Endothelial cell of umbilical vein (primary cell): Measurements from ENCODE around the gene DNAJA4. TPM values are rescaled to one million over a fixed set of nuclear protein-coding genes. Genes with fewer than 3 reads are reported as not detected.

ENCODE experiments used
- BruUV-seq: library from RNA; stranded (reverse); fragments of 400-500 nt; replicated peaks from 2 replicates; lab custom pipeline; 2021; lab: Mats Ljungman, UMichigan
- CTCF ChIA-PET: fragments of 300-600, 350-600 bp; sonication (Branson Sonifier 250); formaldehyde crosslinking; loops from one replicate; lab custom pipeline; 2021; ENCODE audit warnings: antibody characterized with exemption, inconsistent platforms; lab: Charles Lee
- POLR2A ChIA-PET: fragments of 300-600, 350-600 bp; sonication (Branson Sonifier 250); formaldehyde crosslinking; loops from one replicate; lab custom pipeline; 2021; ENCODE audit warnings: antibody characterized with exemption, inconsistent platforms; lab: Charles Lee
- DNase-seq: peaks from one replicate; pipeline ENCODE4 v3.0.0-alpha.2; 2011; ENCODE audit warnings: low read depth, low spot score
- FAIRE-seq: peaks from 2 replicates; lab custom pipeline; 2011; peaks lifted over from hg19 to GRCh38; lab: Jason Lieb, UNC
- H2AFZ ChIP-seq: 2 replicates; pipeline ENCODE4 v1.6.0; 2012; ENCODE audit warnings: low read depth, low read length, control low read depth, inconsistent platforms
- H3K27ac ChIP-seq: 2 replicates; pipeline ENCODE4 v1.5.1; 2011; ENCODE audit warnings: low read depth, mild to moderate bottlenecking, control low read depth, low read length, moderate library complexity; ENCODE audit not compliant: insufficient read depth
- H3K27me3 ChIP-seq, 2 experiments: 2 replicates each; pipeline versions ENCODE4 v1.6.0 to v1.6.1; 2011; ENCODE audit warnings: low read length in 2 of 2, mixed read lengths in 1 of 2; ENCODE audit not compliant: control insufficient read depth in 2 of 2, insufficient read depth in 2 of 2
- H3K36me3 ChIP-seq, 2 experiments: 2 replicates in 1 of 2; 3 replicates in 1 of 2; pipeline ENCODE4 v1.5.1; 2011; ENCODE audit warnings: low read length in 2 of 2, mild to moderate bottlenecking in 1 of 2, moderate library complexity in 1 of 2; ENCODE audit not compliant: control insufficient read depth in 2 of 2, insufficient read depth in 2 of 2; ENCODE audit errors: extremely low read depth in 1 of 2
- H3K4me1 ChIP-seq: 3 replicates; pipeline ENCODE4 v1.5.1; 2011; ENCODE audit warnings: mild to moderate bottlenecking, low read length; ENCODE audit not compliant: control insufficient read depth, insufficient read depth; ENCODE audit errors: extremely low read depth
- H3K4me2 ChIP-seq: 2 replicates; pipeline ENCODE4 v1.6.1; 2011; ENCODE audit warnings: low read length, control low read depth, mixed read lengths; ENCODE audit not compliant: insufficient read depth
- H3K4me3 ChIP-seq, 3 experiments: fragments of 200-600 bp in 1 of 3; sonication (generic), shearing (Covaris generic) in 1 of 3; replicated peaks in 1 of 3; 2 replicates each; pipeline ENCODE4 v1.5.1; 2011 to 2016; ENCODE audit warnings: control low read depth in 3 of 3, low read length in 3 of 3, mild to moderate bottlenecking in 2 of 3, inconsistent platforms in 1 of 3, low read depth in 1 of 3, moderate library complexity in 1 of 3; ENCODE audit not compliant: insufficient read depth in 1 of 3
- H3K79me2 ChIP-seq: 2 replicates; pipeline ENCODE4 v1.6.0; 2012; ENCODE audit warnings: low read length, inconsistent platforms; ENCODE audit not compliant: control insufficient read depth, insufficient read depth
- H3K9ac ChIP-seq: replicated peaks from 2 replicates; pipeline ENCODE3; 2011; ENCODE audit warnings: low read length, control low read depth; ENCODE audit not compliant: insufficient read depth; ENCODE audit errors: extremely low read depth
- H3K9me1 ChIP-seq: replicated peaks from 3 replicates; pipeline ENCODE4 v1.6.0; 2011; ENCODE audit warnings: mild to moderate bottlenecking, low read length; ENCODE audit not compliant: control insufficient read depth, insufficient read depth; ENCODE audit errors: extremely low read depth
- H3K9me3 ChIP-seq: replicated peaks from 2 replicates; pipeline ENCODE4 v1.5.1; 2012; ENCODE audit warnings: low read length, inconsistent platforms; ENCODE audit not compliant: control insufficient read depth, insufficient read depth
- H4K20me1 ChIP-seq: replicated peaks from 2 replicates; pipeline ENCODE3; 2011; ENCODE audit warnings: mild to moderate bottlenecking, low read length; ENCODE audit not compliant: control insufficient read depth, insufficient read depth; ENCODE audit errors: extremely low read depth
- EZH2 ChIP-seq: IDR thresholded peaks from 2 replicates; pipeline ENCODE4 v1.6.1; 2012; ENCODE audit warnings: borderline replicate concordance, low read depth, mild to moderate bottlenecking, moderate library complexity, low read length, inconsistent platforms; ENCODE audit not compliant: severe bottlenecking
- FOS ChIP-seq: IDR thresholded peaks from 2 replicates; pipeline ENCODE4 v1.6.1; 2011; ENCODE audit warnings: mild to moderate bottlenecking, low read length, moderate library complexity, borderline replicate concordance; ENCODE audit not compliant: insufficient read depth
- GATA2 ChIP-seq: IDR thresholded peaks from 2 replicates; pipeline ENCODE4 v1.7.0; 2011; ENCODE audit warnings: low read depth, mild to moderate bottlenecking, moderate library complexity, mixed read lengths, low read length; ENCODE audit not compliant: insufficient read length, insufficient read depth
- JUN ChIP-seq: IDR thresholded peaks from 2 replicates; pipeline ENCODE4 v1.6.1; 2011; ENCODE audit warnings: borderline replicate concordance, low read depth; ENCODE audit not compliant: insufficient read length, insufficient read depth
- MAX ChIP-seq: IDR thresholded peaks from 2 replicates; pipeline ENCODE4 v1.6.1; 2011; ENCODE audit not compliant: insufficient read depth, insufficient read length
- MYC ChIP-seq: IDR thresholded peaks from one replicate; pipeline ENCODE4 v1.6.1; 2011; ENCODE audit warnings: mild to moderate bottlenecking, low read depth, low read length
- POLR2A ChIP-seq: IDR thresholded peaks from 2 replicates; pipeline ENCODE4 v1.6.1; 2012; ENCODE audit warnings: low read depth, mild to moderate bottlenecking, control low read depth, low read length
- POLR2AphosphoS5 ChIP-seq: IDR thresholded peaks from 2 replicates; pipeline ENCODE4 v1.6.1; 2012; ENCODE audit warnings: low read depth, mild to moderate bottlenecking, control low read depth, low read length, moderate library complexity; ENCODE audit not compliant: insufficient read depth
- dilution Hi-C: fragments of 300-500 bp; cut with MboI; formaldehyde crosslinking; loops from one replicate; pipeline ENCODE4 v1.15.0; 2019; ENCODE audit warnings: low sequenced_read_pairs; ENCODE audit not compliant: extremely low pct_ligation_motif_present
- intact Hi-C: fragments of 100-400 bp; cut with micrococcal nuclease; formaldehyde crosslinking; loops from one replicate; pipeline ENCODE4 v1.10.0; 2022
- polyA plus RNA-seq, 4 experiments: library from polyadenylated mRNA; depleted of rRNA in 3 of 4; stranded (reverse) in 3 of 4; unstranded in 1 of 4; fragments of >200 nt; gene quantifications; 2 replicates each; pipeline versions ENCODE4 v1.2.1 to v1.2.3, GENCODE V29; 2011 to 2012; ENCODE audit warnings: missing spikeins in 1 of 4
- total RNA-seq: library from RNA; stranded (reverse); gene quantifications from 2 replicates; pipeline ENCODE4 v1.2.3, GENCODE V29; 2021
- TF ChIP-seq, protein P1 (sequence below), 2 donors: IDR thresholded peaks; 1 replicate in 1 of 2; 2 replicates in 1 of 2; pipeline ENCODE4 v1.5.1; 2011; ENCODE audit warnings: low read length in 2 of 2, mild to moderate bottlenecking in 2 of 2, moderate library complexity in 2 of 2, control low read depth in 1 of 2, inconsistent platforms in 1 of 2, low read depth in 1 of 2; ENCODE audit not compliant: insufficient read depth in 1 of 2; ENCODE audit errors: extremely low read depth in 1 of 2

Gene DNAJA4
- total and polyA plus RNA-seq, 2 donors (not counting 3 experiments of a cell fraction or from before 2014, with no cell fraction given): 17.3 to 21.3 TPM

DNA sequence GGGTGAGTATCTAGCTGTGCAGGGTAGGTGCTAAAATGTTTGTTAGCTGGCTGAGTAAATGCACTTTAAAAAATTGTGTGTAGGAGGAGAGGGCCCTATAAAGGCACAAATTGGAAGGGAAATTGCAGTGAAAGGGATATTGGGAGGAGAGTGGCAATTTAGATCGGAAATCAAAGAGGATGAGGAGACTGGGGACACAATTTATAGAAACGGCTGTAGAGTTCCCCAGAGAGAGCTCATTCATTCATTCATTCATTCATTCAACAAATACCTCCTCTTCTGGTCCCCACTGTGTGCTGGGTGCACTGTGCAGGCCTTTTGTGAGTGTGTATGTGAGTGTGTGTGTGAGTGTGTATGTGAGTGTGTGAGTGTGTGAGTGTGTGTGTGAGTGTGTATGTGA, 2.4 kb downstream of the DNAJA4 start:
- Histone ChIP-seq H3K9ac (no peak overlapping the region), H3K9me3 (no peaks in the 10 kb centered on the region), H4K20me1 (no peaks in the 10 kb centered on the region), H3K36me3 (no peaks in the 10 kb centered on the region), H3K27ac (no peak overlapping the region), H3K9me1 (no peaks in the 10 kb centered on the region), H3K79me2 (peaks cover 19% of the 10 kb centered on the region), H2AFZ (no peak overlapping the region), H3K4me1 (peaks cover 7% of the 10 kb centered on the region), H3K4me2 (no peak overlapping the region), H3K4me3 (no peak overlapping the region), H3K27me3 (no peaks in the 10 kb centered on the region)
- CTCF ChIA-PET: interaction anchor here (1.3 to 2.8 kb wide), 2 partner anchors 33 to 307 kb away, joined by 4 to 11 read pairs; partner anchors contain the start of gene SKIC8
- BruUV-seq: no TSS peak
- POLR2A ChIA-PET: no interaction called here
- FAIRE-seq (no peak), DNase-seq (no peak)
- intact Hi-C loops (no loop called here), dilution Hi-C loops (no loop called here)
- TF ChIP-seq EZH2 (no peak), MYC (no peak), JUN (no peak), GATA2 (no peak)
- TF ChIP-seq, protein P1, sequence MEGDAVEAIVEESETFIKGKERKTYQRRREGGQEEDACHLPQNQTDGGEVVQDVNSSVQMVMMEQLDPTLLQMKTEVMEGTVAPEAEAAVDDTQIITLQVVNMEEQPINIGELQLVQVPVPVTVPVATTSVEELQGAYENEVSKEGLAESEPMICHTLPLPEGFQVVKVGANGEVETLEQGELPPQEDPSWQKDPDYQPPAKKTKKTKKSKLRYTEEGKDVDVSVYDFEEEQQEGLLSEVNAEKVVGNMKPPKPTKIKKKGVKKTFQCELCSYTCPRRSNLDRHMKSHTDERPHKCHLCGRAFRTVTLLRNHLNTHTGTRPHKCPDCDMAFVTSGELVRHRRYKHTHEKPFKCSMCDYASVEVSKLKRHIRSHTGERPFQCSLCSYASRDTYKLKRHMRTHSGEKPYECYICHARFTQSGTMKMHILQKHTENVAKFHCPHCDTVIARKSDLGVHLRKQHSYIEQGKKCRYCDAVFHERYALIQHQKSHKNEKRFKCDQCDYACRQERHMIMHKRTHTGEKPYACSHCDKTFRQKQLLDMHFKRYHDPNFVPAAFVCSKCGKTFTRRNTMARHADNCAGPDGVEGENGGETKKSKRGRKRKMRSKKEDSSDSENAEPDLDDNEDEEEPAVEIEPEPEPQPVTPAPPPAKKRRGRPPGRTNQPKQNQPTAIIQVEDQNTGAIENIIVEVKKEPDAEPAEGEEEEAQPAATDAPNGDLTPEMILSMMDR (IDR thresholded peaks at IDR 0.05; ENCODE audit: extremely low read depth in 1 of 2, insufficient read depth in 1 of 2, low read depth in 1 of 2, low read length in 2 of 2): no peak

GRCh38 chr15:78272316-78272715, 8.0 kb downstream of the DNAJA4 start:
- Histone ChIP-seq H3K4me2 (no peak overlapping the region), H3K4me3 (no peak overlapping the region), H3K36me3 (peaks cover 2 to 4% of the 10 kb centered on the region in 2 experiments), H3K79me2 (peaks cover 3% of the 10 kb centered on the region), H2AFZ (no peak overlapping the region), H4K20me1 (no peaks in the 10 kb centered on the region), H3K9ac (no peak overlapping the region), H3K9me1 (no peaks in the 10 kb centered on the region), H3K27ac (no peak overlapping the region), H3K9me3 (no peaks in the 10 kb centered on the region), H3K4me1 (no peaks in the 10 kb centered on the region), H3K27me3 (no peaks in the 10 kb centered on the region)
- FAIRE-seq: no peak
- dilution Hi-C loops: no loop called here
- BruUV-seq: no TSS peak
- no peak for TF ChIP-seq POLR2AphosphoS5
- TF ChIP-seq EZH2: no peak
- no peak for TF ChIP-seq GATA2
- TF ChIP-seq, protein P1 (IDR thresholded peaks at IDR 0.05; ENCODE audit: extremely low read depth in 1 of 2, insufficient read depth in 1 of 2, low read depth in 1 of 2, low read length in 2 of 2): no peak
- TF ChIP-seq MAX: no peak
- no peak for TF ChIP-seq FOS
- no peak for TF ChIP-seq POLR2A
- TF ChIP-seq MYC: no peak
- no peak for TF ChIP-seq JUN
- POLR2A ChIA-PET: no interaction called here
- intact Hi-C loops: no loop called here
- DNase-seq: no peak
- CTCF ChIA-PET: interaction anchor here (0.7 to 1.6 kb wide), 3 partner anchors 12 to 36 kb away, joined by 3 to 5 read pairs (median 3); partner anchors contain the start of gene SKIC8
